ENCODE measurements around the gene PRSS1.

- TF ChIP-seq POLR2A (IDR thresholded peaks at IDR 0.05; ENCODE audit: low read length) (no peak), GATA1 (IDR thresholded peaks at IDR 0.05; ENCODE audit: low read depth, low read length) (no peak)
Measured at GRCh38 chr7:142784096-142784495, 34.8 kb downstream of the PRSS1 start.

All from erythroblast (primary cell).